Measurements from ENCODE around the gene ZNF766. TPM values are rescaled to one million over a fixed set of nuclear protein-coding genes. Genes with fewer than 3 reads are reported as not detected.
"Not testable (repeated sequence)": the region's sequence is repeated elsewhere in the genome, so short reads cannot be mapped to it uniquely, and the experiment has no call there.

Gene ZNF766
- total RNA-seq, 2 experiments from 2014 or later, result 39.3 to 43.2 TPM

DNA sequence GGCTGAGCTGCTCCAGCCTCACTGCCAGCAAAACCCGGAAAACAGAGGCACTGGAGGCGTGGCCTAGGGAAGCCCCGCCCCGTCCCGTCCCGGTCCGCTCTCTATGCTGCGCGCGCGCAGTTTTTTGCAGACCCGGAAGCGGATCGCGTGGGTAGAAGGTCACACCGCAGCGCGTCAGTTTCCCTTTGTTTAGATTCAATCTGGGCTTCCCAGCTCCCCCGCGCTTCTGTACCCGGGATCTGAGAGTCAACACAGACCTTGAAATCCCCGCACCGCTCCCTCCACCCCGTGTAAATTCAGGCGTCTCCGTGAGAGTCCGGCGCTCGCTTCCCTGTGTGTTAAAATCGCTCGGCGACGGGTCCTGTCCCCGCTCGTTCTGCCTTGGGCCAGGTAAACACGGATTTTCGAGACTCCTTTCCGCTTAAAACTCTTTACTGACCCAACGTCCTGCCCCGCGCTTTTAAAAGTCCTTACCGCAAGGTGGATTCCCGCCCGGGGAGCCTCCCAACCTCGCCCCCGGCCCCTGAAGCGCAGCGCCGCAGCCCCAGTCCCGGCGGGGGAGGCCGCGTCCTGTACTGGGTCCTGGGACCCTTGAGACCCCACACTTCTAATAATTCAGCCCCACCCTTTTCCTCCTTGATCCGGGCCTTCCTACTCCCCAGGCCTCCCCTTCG lies 66.9 kb downstream of the ZNF766 start, which contains the start of gene ZNF610:
Gene ZNF610 (plus strand): TSS at position 127 of the 674 bp plus-strand sequence. CDS start 12,930 bp downstream, outside the sequence.
- Mint-ChIP-seq H3K4me3 (peak within 1 kb of the TSS; percentile 94), H3K36me3 (ENCODE audit: low read depth) (peaks cover 58% of the 10 kb centered on the region), H3K27me3 (no peaks in the 10 kb centered on the region), H3K9me3 (peaks cover 11% of the 10 kb centered on the region), H3K4me1 (ENCODE audit: low read depth) (peaks cover 17% of the 10 kb centered on the region), H3K27ac (peak within 1 kb of the TSS; percentile 94)
- DNase-seq (peak; percentile 75 to 91 (median 84)), ATAC-seq (ENCODE audit: poor library complexity) (peak; percentile 98)
- POLR2A ChIA-PET, result interaction anchor here (1.0 to 2.0 kb wide), 5 partner anchors 33 to 287 kb away, joined by 3 to 8 read pairs (median 4); partner anchors contain the start of genes PPP2R1A, ZNF528, ZNF578 and ZNF880
- Histone ChIP-seq H3K4me3 (ENCODE audit: low read length) (peak within 1 kb of the TSS; percentile 84), H3K9me3 (ENCODE audit: control insufficient read depth in 1 of 2, insufficient read depth in 1 of 2, low read length in 2 of 2) (peaks cover 27 to 69% of the 10 kb centered on the region in 2 experiments), H3K27me3 (ENCODE audit: control insufficient read depth in 1 of 2, insufficient read depth in 2 of 2, low read length in 2 of 2) (no peaks in the 10 kb centered on the region), H3K4me1 (ENCODE audit: insufficient read depth, low read length) (peaks cover 13% of the 10 kb centered on the region), H3K27ac (ENCODE audit: low read depth in 1 of 2, low read length in 2 of 2) (peak within 1 kb of the TSS; percentile 69 to 79), H3K36me3 (ENCODE audit: insufficient read depth, low read length) (peaks cover 2% of the 10 kb centered on the region)
- TF ChIP-seq CTCF (IDR thresholded peaks at IDR 0.05), result no peak
- CTCF ChIA-PET, result interaction anchor here (0.6 kb wide), 1 partner anchor 42 kb away, joined by 5 read pairs; no protein-coding TSS in a partner anchor
- intact Hi-C loops (cut with DNase I, micrococcal nuclease), result loop anchor here in 1 of 2 experiments (5.0 kb wide), 3 partner anchors 36 to 191 kb away; partner anchors contain the start of genes ZNF480 and ZNF808

GRCh38 chr19:52336791-52337381 lies 67.5 kb downstream of the ZNF766 start:
- ChIA-PET CTCF (interaction anchor here (0.6 kb wide), 1 partner anchor 42 kb away, joined by 5 read pairs; no protein-coding TSS in a partner anchor), POLR2A (interaction anchor here (0.6 to 2.0 kb wide), 6 partner anchors 14 to 288 kb away, joined by 3 to 8 read pairs (median 4); partner anchors contain the start of genes PPP2R1A, ZNF528, ZNF578 and ZNF880)
- H3K9me3 ChIP-seq (ENCODE audit: control insufficient read depth in 1 of 2, insufficient read depth in 1 of 2, low read length in 2 of 2), result peaks cover 20 to 62% of the 10 kb centered on the region in 2 experiments
- H3K4me1 Mint-ChIP-seq (ENCODE audit: low read depth), result peaks cover 17% of the 10 kb centered on the region
- intact Hi-C loops (cut with DNase I, micrococcal nuclease), result loop anchor here in 1 of 2 experiments (5.0 kb wide), 3 partner anchors 35 to 190 kb away; partner anchors contain the start of genes ZNF480 and ZNF808
- DNase-seq (no peak), ATAC-seq (ENCODE audit: poor library complexity) (no peak)
- peaks cover 13% of the 10 kb centered on the region for H3K4me1 ChIP-seq (ENCODE audit: insufficient read depth, low read length)
- peak overlapping the region; percentile 94 for H3K27ac Mint-ChIP-seq
- H3K36me3 Mint-ChIP-seq (ENCODE audit: low read depth), result peaks cover 53% of the 10 kb centered on the region
- peaks cover 2% of the 10 kb centered on the region for H3K36me3 ChIP-seq (ENCODE audit: insufficient read depth, low read length)
- H3K4me3 ChIP-seq (ENCODE audit: low read length), result peak overlapping the region; percentile 84
- peaks cover 9% of the 10 kb centered on the region for H3K9me3 Mint-ChIP-seq
- H3K27me3 ChIP-seq (ENCODE audit: control insufficient read depth in 1 of 2, insufficient read depth in 2 of 2, low read length in 2 of 2), result no peaks in the 10 kb centered on the region
- H3K27me3 Mint-ChIP-seq, result no peaks in the 10 kb centered on the region
- peak overlapping the region in 1 of 2 donors; percentile 69 for H3K27ac ChIP-seq (ENCODE audit: low read depth in 1 of 2, low read length in 2 of 2)
- H3K4me3 Mint-ChIP-seq, result peak overlapping the region; percentile 94
- TF ChIP-seq CTCF (IDR thresholded peaks at IDR 0.05), result no peak

GRCh38 chr19:52339022-52339421 lies 69.6 kb downstream of the ZNF766 start:
- H3K27ac Mint-ChIP-seq; H3K36me3 ChIP-seq (ENCODE audit: insufficient read depth, low read length); H3K27me3 ChIP-seq (ENCODE audit: control insufficient read depth in 1 of 2, insufficient read depth in 2 of 2, low read length in 2 of 2); DNase-seq; CTCF ChIA-PET; H3K27ac ChIP-seq (ENCODE audit: low read depth in 1 of 2, low read length in 2 of 2); ATAC-seq (ENCODE audit: poor library complexity); H3K4me3 ChIP-seq (ENCODE audit: low read length); H3K9me3 Mint-ChIP-seq; H3K27me3 Mint-ChIP-seq; POLR2A ChIA-PET: not testable (repeated sequence)
- intact Hi-C loops (cut with DNase I, micrococcal nuclease), result loop anchor here in 1 of 2 experiments (5.0 kb wide), 3 partner anchors 33 to 188 kb away; partner anchors contain the start of genes ZNF480 and ZNF808
- peaks cover 21% of the 10 kb centered on the region for H3K4me1 Mint-ChIP-seq (ENCODE audit: low read depth)
- H3K36me3 Mint-ChIP-seq (ENCODE audit: low read depth), result peaks cover 40% of the 10 kb centered on the region
- peak overlapping the region; percentile 55 for H3K4me3 Mint-ChIP-seq
- Histone ChIP-seq H3K9me3 (ENCODE audit: control insufficient read depth in 1 of 2, insufficient read depth in 1 of 2, low read length in 2 of 2) (peaks cover 0 to 59% of the 10 kb centered on the region in 2 experiments), H3K4me1 (ENCODE audit: insufficient read depth, low read length) (peaks cover 13% of the 10 kb centered on the region)

Data from CD4-positive, alpha-beta T cell (primary cell).